ENCODE data around the gene NPFF.
A peak's percentile ranks its signal among the peaks of the same experiment; 100 is the strongest.

The NPFF gene

GRCh38 chr12:53513712-53514410 lies 6.6 kb upstream of the NPFF start:
- DNase-seq, result no peak

- no peak for DNase-seq
Observed at GRCh38 chr12:53510181-53510812, 3.0 kb upstream of the NPFF start.

GRCh38 chr12:53508534-53509170 lies 1.4 kb upstream of the NPFF start:
- DNase-seq, result peak; percentile 69

GRCh38 chr12:53507603-53507885 lies 260 bp upstream of the NPFF start:
- DNase-seq, result no peak

- DNase-seq, result no peak
Observed at GRCh38 chr12:53506450-53506785, 866 bp downstream of the NPFF start.

GRCh38 chr12:53505555-53506449 lies 1.5 kb downstream of the NPFF start:
- DNase-seq, result no peak

- no peak for DNase-seq
Observed at GRCh38 chr12:53505086-53505485, 2.2 kb downstream of the NPFF start.

GRCh38 chr12:53504004-53504920 lies 3.0 kb downstream of the NPFF start:
- no peak for DNase-seq

GRCh38 chr12:53502983-53503728 lies 4.1 kb downstream of the NPFF start:
- DNase-seq, result no peak

GRCh38 chr12:53502331-53502730 lies 5.0 kb downstream of the NPFF start:
- DNase-seq, result no peak

GRCh38 chr12:53501615-53502181 lies 5.6 kb downstream of the NPFF start:
- DNase-seq, result no peak

GRCh38 chr12:53500776-53501614 lies 6.3 kb downstream of the NPFF start, which contains the start of gene TARBP2:
TARBP2 (plus strand) TSS chr12:53501283; CDS start chr12:53501409, 126 bp downstream.
- DNase-seq, result peak; percentile 99

- no peak for DNase-seq
Observed at GRCh38 chr12:53500142-53500775, 7.0 kb downstream of the NPFF start.

GRCh38 chr12:53499266-53500141 lies 7.8 kb downstream of the NPFF start, which contains the start of gene MAP3K12:
MAP3K12 (minus strand) TSS chr12:53499458; CDS start chr12:53487391, 12,067 bp downstream.
- peak; percentile 14 for DNase-seq

GRCh38 chr12:53498235-53498630 lies 9.1 kb downstream of the NPFF start:
- DNase-seq, result no peak

GRCh38 chr12:53497461-53497860 lies 9.8 kb downstream of the NPFF start:
- DNase-seq, result no peak

GRCh38 chr12:53496752-53497032 lies 10.6 kb downstream of the NPFF start:
- no peak for DNase-seq

GRCh38 chr12:53495903-53496751 lies 11.2 kb downstream of the NPFF start:
- DNase-seq, result no peak

All from NCI-H526 treated with DMSO at 0.1 percent for 48 hours (cell line).